Stimulated activated CD4-positive, alpha-beta T cell treated with anti-CD3 and anti-CD28 coated beads, Interleukin-4, amount 100 ng/mL, for 1 hour (primary cell): ENCODE measurements around the gene TEKTIP1.

Experiments used
- DNase-seq: peaks from one replicate; pipeline ENCODE4 v3.0.0-alpha.2; 2020

TEKTIP1 gene

GRCh38 chr19:3586707-3587346 is 47.9 kb downstream of the TEKTIP1 start:
- no peak for DNase-seq

GRCh38 chr19:3589439-3589838 is 50.5 kb downstream of the TEKTIP1 start:
- no peak for DNase-seq

- no peak for DNase-seq
These were observed 51.0 kb downstream of the TEKTIP1 start for GRCh38 chr19:3589949-3590348.

GRCh38 chr19:3590991-3591659 is 52.2 kb downstream of the TEKTIP1 start:
- DNase-seq: no peak

- DNase-seq: no peak
These were observed 53.1 kb downstream of the TEKTIP1 start for GRCh38 chr19:3591876-3592613.

GRCh38 chr19:3593156-3593555 is 54.2 kb downstream of the TEKTIP1 start:
- DNase-seq: no peak
